HG02840 (cell line): ENCODE measurements around the gene GLRA3.

ENCODE experiments used
- ATAC-seq: cut with Tn5 transposase; IDR thresholded peaks from one replicate; pipeline ENCODE4 v1.9.1; 2021; ENCODE audit warnings: mild to moderate bottlenecking, moderate library complexity, moderate number of reproducible peaks; ENCODE audit not compliant: unreplicated experiment, low FRiP score

The GLRA3 gene

GRCh38 chr4:174611792-174612191 is 217.3 kb downstream of the GLRA3 start:
- ATAC-seq = no peak

DNA sequence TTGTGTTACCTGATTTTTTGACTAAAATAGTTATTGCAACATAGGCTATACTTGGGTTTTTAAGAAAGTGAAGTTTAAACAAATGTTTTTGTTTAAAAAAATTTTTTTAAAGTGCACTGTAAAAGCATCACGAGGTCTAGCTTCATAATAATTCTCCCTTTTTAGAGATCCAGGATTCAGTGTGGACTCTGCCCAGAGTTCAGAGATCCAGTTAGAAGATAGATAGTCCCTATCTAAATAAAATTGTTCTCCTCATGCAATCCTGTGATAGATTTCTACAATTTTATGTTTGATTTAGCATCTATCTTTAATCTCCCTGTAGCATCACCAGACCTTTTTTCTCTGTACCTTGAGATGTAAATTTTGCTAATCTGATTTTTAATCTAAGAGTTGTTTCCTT is 221.3 kb downstream of the GLRA3 start:
- no peak for ATAC-seq

DNA sequence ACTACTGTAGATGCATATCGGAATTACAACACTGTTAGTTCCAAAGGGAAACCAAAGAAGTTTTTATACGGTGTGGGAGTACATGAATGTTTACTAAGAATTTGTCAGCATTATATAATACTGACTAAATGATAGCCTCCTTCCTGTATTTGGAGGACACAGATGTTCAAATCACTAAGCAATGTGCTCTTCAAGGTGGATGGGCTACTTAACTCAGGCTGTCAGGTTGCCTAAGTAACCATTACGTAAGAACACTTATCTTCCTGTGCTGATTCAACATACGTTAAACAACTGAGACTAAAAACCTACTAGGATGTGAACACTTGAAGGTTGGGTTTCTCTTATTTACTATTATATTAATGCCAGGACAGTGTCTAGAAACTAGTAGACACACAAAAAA is 224.8 kb downstream of the GLRA3 start:
- ATAC-seq = no peak

DNA sequence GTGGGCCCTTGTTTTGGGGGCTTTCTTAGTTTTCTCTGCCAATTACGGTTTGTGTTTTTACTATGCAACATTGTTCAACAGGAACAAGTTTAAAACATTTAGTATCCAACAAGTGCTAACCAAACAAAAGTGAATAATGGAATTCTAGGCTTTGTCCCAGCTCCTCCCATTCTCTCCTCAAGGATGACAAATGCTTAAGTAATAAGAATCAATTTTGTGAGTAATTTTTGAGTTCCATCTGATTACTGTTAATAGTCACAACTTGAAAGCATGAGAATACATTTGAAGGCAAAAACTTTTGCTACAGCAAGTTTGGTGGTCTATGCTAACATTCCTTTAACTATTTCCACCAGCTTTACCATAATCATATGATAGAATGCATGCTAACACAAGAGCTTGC is 228.7 kb downstream of the GLRA3 start:
- no peak for ATAC-seq

DNA sequence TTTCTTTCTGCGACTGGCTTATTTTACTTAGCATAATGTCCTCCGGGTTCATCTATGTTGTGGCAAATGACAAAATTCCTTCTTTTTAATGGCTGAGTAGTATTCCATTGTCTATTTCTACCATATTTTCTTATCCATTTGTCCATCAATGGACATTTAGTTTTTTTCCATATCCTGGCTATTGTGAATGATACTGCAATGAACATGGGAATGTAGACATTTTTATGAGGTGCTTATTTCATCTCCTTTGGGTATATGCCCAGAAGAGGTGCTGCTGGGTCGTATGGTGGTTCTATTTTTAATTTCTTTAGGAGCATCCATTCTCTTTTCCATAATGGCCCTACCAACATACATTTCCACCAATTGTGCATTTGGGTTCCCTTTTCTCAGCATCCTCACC is 230.2 kb downstream of the GLRA3 start:
- no peak for ATAC-seq

GRCh38 chr4:174596513-174596912 is 232.5 kb downstream of the GLRA3 start:
- ATAC-seq = no peak

DNA sequence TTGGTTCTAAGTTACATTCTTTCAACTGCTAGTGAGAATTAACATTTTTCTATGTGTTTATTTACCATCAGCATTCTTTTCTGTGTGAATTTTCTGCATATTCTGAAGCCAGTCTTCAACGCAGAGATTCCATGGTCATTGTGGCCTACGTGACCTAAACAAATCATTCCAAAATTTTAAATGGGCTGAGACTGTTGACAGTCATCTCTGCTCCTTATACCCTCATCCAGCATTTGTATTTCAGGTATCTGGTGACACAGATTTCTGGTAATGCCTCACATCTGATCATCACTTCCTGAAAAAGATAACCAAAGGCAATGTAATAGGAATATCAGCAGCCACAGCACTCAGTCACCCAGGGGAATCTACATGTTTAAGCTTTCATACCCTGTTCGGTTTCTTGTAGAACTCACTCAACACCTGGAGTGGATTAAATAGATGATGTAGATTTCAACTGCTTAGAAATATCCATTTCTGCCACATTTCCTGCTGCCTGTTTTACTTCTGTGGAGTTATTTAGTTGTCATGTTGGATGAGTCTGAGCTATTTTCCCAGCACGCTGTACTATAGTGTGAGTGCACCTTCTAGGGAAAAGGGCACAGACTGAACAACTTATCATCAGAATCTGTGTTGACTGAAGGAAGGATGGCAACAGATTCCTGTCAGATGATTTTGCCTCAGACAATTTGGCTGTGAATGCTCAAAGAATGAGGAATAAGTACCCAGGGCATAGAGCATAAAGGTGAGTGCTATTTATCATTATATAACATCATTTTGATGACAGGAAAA is 233.7 kb downstream of the GLRA3 start:
- no peak for ATAC-seq

DNA sequence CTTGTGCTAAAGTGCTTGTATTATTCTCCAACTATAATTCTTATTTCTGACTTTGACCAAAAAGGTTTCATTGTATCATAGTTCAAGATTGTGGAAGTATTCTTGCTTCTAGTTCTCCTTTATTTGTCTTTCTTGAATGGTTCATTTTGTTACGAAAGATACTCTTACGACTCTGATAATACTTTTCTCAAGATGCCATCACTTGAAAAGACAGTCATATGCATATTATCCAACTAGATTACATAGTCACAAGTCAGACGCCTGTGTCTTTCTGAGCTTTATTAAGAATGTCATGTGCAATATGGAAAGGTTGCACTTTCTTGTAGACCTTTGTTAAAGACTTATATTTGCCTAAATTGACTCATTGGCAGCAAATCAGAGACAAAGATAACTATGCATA is 235.3 kb downstream of the GLRA3 start:
- no peak for ATAC-seq

DNA sequence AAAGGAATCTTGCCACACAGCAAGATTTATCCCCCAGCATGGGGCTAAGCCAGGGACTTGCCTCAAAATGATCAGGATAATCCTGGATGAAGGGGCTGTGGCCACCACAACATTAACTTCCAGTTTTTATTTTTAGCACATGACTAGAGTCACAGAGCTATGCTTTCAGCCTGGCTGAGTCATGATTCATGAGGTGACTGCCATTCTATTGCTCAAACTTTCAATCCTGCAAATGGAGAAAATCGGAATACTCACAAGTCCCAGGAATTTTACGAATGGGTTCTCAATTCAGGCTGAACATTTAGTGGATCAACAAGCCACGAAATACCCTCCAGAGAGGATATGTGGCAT is 236.1 kb downstream of the GLRA3 start:
- ATAC-seq = no peak

GRCh38 chr4:174592256-174592984 is 236.6 kb downstream of the GLRA3 start:
- ATAC-seq = no peak

GRCh38 chr4:174591243-174592021 is 237.6 kb downstream of the GLRA3 start:
- peak; percentile 85 for ATAC-seq

- no peak for ATAC-seq
Observed at GRCh38 chr4:174590336-174590735, 238.7 kb downstream of the GLRA3 start.
